ENCODE results near the gene PRXL2A.
"Not testable (repeated sequence)": the region's sequence is repeated elsewhere in the genome, so short reads cannot be mapped to it uniquely, and the experiment has no call there.

PRXL2A gene, protein sequence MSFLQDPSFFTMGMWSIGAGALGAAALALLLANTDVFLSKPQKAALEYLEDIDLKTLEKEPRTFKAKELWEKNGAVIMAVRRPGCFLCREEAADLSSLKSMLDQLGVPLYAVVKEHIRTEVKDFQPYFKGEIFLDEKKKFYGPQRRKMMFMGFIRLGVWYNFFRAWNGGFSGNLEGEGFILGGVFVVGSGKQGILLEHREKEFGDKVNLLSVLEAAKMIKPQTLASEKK

DNA sequence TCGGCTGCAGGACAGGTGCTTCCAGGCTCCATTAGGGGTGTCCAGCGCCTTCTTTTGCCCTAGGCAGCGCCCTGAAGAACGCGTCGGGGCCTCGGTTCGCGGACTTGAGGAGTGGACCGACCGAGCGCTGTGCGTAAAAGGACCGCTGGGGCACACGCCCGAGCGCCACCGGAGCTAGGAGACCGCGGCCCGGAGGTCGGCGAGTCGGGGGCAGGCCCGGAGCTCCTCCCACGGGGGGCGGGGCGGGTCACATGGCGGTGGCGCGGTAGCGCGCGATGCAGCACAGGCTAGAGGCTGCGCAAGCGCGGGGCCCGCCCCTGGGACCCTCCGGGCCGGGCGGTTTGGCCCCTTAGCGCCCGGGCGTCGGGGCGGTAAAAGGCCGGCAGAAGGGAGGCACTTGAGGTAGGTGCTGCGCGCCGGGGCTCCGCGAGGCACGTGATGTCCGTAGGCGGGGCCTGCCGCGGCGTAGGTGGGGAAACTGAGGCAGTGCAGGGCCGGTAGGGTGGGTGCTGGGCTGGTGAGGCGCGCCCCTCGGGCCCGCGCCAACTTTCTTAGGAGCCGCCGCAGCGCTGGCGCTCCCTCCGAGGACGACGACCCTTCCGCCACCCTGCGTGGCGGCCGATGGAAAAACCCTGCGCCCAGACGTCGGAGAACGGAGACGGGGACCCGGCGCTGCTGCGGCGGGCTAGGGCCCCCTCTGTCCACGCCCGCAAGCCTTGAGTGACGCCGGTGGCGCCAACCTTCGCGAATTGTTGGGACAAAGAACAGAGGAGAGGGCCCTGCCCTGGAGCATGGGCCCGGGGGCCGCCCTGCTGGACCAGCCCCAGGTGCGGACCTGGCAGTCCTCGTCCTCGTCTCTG, at the start of gene PRXL2A:
Gene PRXL2A (plus strand): TSS at position 310 of the 860 bp plus-strand sequence. CDS start 11,917 bp downstream, outside the sequence.
- TF ChIP-seq, protein P1, sequence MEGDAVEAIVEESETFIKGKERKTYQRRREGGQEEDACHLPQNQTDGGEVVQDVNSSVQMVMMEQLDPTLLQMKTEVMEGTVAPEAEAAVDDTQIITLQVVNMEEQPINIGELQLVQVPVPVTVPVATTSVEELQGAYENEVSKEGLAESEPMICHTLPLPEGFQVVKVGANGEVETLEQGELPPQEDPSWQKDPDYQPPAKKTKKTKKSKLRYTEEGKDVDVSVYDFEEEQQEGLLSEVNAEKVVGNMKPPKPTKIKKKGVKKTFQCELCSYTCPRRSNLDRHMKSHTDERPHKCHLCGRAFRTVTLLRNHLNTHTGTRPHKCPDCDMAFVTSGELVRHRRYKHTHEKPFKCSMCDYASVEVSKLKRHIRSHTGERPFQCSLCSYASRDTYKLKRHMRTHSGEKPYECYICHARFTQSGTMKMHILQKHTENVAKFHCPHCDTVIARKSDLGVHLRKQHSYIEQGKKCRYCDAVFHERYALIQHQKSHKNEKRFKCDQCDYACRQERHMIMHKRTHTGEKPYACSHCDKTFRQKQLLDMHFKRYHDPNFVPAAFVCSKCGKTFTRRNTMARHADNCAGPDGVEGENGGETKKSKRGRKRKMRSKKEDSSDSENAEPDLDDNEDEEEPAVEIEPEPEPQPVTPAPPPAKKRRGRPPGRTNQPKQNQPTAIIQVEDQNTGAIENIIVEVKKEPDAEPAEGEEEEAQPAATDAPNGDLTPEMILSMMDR (IDR thresholded peaks at IDR 0.05), result no peak

GRCh38 chr10:80358925-80359324, 49.4 kb upstream of the PRXL2A start:
- not testable (repeated sequence) for H3K27ac ChIP-seq; H3K4me3 ChIP-seq; DNase-seq (ENCODE audit: low spot score)

More for the DNA sequence above, at the start of gene PRXL2A:
- peak; percentile 83 for DNase-seq (ENCODE audit: low spot score)
- Histone ChIP-seq H3K27ac (peak within 1 kb of the TSS; percentile 54 to 73), H3K4me3 (peak within 1 kb of the TSS; percentile 90)

DNA sequence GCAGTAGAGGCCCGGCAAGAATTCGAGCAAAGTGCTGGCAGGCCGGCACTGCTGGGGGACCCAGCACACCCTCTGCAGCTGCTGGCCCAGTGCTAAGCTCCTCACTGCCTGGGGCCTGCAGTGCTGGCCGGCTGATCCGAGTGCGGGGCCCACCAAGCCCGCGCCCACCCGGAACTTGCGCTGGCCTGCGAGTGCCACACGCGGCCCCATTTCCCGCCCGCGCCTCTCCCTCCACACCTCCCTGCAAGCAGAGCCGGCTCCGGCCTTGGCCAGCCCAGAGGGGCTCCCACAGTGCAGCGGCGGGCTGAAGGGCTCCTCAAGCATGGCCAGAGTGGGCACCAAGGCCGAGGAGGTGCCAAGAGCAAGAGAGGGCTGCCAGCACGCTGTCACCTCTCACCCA, 48.7 kb upstream of the PRXL2A start:
- TF ChIP-seq, protein P1 (IDR thresholded peaks at IDR 0.05), result no peak
- DNase-seq (ENCODE audit: low spot score), result no peak

GRCh38 chr10:80365510-80365909, 42.8 kb upstream of the PRXL2A start:
- Histone ChIP-seq H3K27ac (no peak overlapping the region), H3K4me3 (no peak overlapping the region)
- TF ChIP-seq, protein P1 (IDR thresholded peaks at IDR 0.05), result no peak
- no peak for DNase-seq (ENCODE audit: low spot score)

More for the DNA sequence above, 48.7 kb upstream of the PRXL2A start:
- no peak overlapping the region for H3K4me3 ChIP-seq
- H3K27ac ChIP-seq, result no peak overlapping the region

DNA sequence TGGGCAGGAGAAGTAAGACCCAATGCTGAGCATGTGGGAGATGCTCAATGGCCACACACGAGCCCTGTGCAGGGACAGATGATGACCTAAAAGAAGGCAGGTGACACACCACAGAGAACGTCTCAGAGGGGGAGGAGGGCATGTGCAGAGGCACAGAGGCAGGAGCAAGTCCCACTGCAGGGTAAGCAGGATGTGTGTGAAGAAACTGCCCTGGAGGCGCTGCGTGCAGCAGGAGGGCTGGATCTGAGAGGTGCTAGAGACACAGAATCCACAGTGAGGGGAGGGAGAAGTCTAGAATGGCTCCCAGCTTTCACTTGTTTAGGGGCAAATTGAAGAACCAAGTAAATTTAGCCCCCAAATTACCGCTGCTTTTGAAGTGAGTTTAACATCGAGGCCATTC, 36.9 kb upstream of the PRXL2A start:
- DNase-seq (ENCODE audit: low spot score), result no peak
- TF ChIP-seq, protein P1 (IDR thresholded peaks at IDR 0.05), result no peak
- H3K27ac ChIP-seq, result no peak overlapping the region
- no peak overlapping the region for H3K4me3 ChIP-seq

- TF ChIP-seq, protein P1 (IDR thresholded peaks at IDR 0.05), result no peak
- no peak overlapping the region for H3K4me3 ChIP-seq
- DNase-seq (ENCODE audit: low spot score), result no peak
- H3K27ac ChIP-seq, result no peak overlapping the region
Observed at GRCh38 chr10:80372675-80373074, 35.7 kb upstream of the PRXL2A start.

GRCh38 chr10:80373502-80373901, 34.8 kb upstream of the PRXL2A start:
- DNase-seq (ENCODE audit: low spot score), result no peak

More at GRCh38 chr10:80373502-80373901, 34.8 kb upstream of the PRXL2A start:
- H3K27ac ChIP-seq, result no peak overlapping the region
- TF ChIP-seq, protein P1 (IDR thresholded peaks at IDR 0.05), result no peak
- H3K4me3 ChIP-seq, result no peak overlapping the region
